ENCODE measurements around the gene MEOX2.

The MEOX2 gene

DNA sequence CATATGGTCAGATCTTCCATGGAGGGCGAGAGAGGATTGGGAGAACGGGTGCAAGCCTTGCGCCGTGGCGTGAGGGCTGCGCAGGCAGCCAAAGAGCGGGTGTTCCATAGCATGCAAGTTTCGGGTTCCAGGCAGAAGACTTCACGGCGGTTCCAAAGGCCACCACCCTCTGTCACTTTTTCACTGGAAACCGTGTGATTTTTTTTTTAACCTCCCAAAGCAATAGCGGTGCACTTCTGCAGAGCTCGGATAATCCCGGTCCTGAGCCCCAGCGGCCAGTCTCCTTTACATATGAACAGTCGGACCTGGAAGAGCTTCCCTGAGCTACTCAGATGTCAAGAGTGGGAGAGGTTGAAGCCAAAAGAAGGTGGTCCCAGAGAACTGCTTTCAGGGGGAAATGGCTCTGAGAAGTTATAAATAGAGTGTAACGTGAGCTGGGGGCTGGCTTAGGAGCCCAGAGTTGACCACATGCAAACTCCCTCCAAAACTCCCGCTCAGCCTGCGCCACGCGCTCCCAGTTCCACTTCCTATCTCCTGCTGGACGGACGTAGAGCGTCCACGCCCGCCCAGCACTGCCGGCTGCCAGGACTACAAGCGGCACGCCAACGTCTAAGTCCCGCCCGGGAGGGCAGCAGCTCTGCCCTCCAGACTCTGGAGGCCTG lies at the start of gene MEOX2:
MEOX2 (minus strand) TSS at position 389 of the 662 bp plus-strand sequence; CDS start at position 108, 281 bp downstream.
- DNase-seq = no peak

- DNase-seq = no peak
Observed at GRCh38 chr7:15729746-15730145, 43.3 kb upstream of the MEOX2 start.

- no peak for DNase-seq
Observed at GRCh38 chr7:15725051-15725450, 38.6 kb upstream of the MEOX2 start.

DNA sequence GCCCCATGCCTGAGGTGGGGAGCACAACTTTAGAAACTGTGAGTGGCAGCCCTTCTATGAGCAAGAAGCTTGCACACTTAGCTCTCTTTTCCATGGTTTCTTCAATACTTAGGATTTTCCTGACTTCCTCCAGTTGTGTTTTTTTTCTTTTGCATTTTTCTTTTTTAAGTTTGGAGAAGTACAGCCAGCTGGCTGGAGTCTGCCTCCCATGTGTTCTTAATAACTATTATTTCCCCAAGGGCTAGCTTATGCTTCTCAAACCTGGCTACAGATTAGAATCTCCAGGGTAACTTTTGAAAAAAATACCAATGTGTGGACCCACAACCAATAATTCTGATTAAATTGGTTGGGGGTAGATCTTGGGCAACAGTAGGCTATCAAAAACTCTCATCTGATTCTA lies 37.4 kb upstream of the MEOX2 start:
- DNase-seq = no peak

DNA sequence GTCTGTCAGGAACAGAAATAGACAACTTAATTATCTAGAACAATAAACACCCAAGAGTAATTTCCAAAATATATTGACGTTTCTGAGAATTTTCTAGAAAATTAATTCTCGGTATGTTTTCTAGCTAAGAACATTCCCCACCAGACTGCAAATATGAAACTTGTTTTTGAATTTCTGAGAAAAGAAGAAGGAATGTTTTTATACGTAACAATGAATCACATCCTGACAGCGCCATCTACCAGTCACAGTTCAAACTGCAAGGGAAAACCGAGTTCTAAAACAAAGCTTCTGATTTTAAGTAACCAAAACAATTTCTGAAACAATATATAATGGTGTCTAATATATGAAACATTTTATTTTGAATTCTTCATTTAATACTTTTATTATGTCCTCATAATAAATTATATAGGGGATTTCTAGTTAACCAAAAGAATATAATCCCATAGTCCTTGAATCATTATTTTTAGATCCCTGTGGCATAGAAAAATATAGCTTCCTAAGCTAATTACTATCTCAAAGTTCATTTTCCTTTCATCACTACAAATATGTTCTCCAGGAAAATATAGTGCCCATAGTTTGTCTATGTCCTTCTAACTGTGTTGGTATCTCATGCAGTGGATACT lies 34.5 kb upstream of the MEOX2 start:
- no peak for DNase-seq

DNA sequence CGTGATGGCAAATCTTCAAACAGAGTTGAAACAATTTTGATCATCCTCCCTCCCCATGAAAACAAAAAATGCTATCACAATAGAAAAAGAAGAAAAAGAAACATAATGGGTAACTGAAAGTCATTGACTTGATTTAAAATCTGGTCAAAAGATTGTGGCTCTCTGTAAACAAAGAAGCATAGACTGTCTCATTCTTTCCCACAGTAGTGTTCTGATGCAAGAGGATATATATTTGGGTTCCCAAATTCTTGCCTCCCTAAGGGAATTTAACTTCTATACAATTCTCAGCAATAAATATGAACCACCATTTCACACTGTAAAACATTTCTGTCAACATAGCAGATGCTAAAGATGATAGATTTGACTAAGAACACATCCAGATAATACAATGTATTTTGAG lies 32.8 kb upstream of the MEOX2 start:
- no peak for DNase-seq

DNA sequence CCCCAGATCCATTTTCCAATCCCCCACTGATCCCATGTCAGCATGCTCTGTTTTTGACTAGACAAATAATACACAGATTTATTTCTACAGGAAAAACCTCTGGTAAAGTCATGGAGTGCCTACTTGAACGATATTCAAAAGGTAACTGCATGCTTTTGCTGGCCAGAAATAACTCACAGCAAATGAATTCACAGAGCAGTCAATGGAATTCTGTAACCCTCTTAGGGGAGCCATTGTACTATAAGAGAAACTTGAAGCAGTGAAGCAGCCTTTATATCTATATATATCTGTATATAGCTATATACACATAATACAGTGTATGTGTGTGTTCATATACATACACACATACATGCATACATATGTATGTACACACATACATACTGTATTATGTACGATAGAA lies 29.0 kb upstream of the MEOX2 start:
- DNase-seq = no peak

- DNase-seq = no peak
Observed at GRCh38 chr7:15709978-15710377, 23.5 kb upstream of the MEOX2 start.

GRCh38 chr7:15707570-15707969 lies 21.1 kb upstream of the MEOX2 start:
- no peak for DNase-seq

DNA sequence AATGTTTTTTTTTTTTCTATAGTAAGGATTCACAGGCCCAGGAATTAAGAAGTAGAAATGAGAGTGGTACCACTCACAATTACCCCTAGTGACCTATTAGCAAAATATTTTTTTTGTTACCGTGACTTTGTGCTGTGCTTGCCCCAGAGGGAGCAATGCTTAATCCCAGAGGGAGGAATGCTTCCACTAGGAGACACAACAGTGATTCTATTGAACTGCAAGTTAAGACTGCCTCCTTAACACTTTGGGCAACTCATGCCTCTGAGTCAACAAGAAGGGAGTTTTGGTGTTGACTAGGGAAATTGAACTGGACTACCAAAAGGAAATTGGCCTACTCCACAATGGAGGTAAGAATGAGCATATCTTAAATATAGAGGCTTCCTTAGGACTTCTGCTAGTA lies 17.2 kb upstream of the MEOX2 start:
- DNase-seq = no peak

DNA sequence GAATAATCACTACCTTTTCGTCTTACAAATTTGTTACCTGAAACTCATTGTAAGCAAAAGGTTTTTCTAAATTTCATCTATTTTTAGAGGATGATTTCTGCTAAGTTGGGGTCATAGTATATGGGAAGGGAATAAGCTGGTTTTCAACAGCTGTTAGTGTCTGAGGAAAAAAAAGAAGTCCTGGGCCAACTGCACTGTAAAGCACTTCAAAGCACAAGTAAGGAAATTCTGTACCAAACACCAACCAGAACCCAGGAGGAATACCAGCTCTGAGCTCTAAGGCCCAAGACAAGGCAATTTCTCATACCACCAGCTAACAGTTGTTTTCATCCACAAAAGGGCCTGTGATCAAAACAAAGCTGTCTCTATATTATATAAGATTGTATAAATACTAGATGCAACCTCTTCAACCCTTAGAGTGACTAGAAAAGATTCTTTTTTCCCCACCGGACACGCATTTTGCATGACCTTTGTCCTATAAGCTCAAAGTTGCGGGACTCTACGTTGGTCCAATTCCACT lies 6.1 kb upstream of the MEOX2 start:
- no peak for DNase-seq

- DNase-seq = no peak
Observed at GRCh38 chr7:15688911-15689310, 2.4 kb upstream of the MEOX2 start.

DNA sequence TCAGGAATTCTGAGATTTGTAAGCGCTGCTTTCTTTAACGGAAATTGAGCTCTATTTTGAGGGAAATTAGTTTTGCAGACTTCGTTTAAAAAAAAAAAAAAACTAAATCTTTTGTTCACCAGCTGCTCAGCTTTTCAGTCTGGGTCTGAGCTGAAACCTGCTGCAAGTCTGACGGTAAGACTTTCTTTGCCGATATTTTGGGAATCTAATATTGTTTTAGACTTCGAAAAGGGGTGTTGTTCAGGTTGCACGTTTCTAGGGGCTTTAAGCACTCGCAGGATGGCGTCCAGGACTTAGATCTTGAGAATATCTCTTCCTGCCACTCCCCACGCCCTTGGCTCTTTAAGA lies 1.8 kb upstream of the MEOX2 start:
- DNase-seq = no peak

GRCh38 chr7:15687546-15688278 lies 1.2 kb upstream of the MEOX2 start:
- no peak for DNase-seq

DNA sequence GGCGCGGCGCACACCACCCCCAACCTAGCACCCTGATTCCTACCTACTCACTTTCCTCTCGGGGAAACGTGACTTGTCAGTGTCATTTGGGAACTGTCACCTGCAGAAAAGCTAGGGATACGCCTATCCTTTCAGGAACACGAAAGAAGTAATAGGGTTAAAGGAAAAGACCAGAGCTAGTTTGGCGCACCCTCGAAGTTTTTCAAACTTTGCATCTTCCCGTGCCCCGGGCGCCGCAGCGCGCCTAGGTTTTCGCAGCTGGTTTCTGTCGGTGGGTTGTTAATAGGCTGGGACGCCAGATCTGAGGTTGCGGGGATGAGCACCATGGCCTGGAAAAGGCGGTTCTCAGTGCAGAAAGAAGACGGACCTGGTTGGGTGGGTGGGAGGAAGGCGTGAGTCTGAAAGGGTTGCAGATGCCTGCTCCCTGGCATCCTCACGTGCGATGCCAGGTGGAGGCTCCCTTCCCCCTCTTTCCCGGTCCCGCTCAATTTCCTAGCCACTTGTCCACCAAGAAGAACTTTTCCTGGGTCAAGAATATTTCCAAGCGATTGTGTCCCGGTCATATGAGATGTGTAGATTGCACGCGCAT lies 568 bp upstream of the MEOX2 start:
- no peak for DNase-seq

DNA sequence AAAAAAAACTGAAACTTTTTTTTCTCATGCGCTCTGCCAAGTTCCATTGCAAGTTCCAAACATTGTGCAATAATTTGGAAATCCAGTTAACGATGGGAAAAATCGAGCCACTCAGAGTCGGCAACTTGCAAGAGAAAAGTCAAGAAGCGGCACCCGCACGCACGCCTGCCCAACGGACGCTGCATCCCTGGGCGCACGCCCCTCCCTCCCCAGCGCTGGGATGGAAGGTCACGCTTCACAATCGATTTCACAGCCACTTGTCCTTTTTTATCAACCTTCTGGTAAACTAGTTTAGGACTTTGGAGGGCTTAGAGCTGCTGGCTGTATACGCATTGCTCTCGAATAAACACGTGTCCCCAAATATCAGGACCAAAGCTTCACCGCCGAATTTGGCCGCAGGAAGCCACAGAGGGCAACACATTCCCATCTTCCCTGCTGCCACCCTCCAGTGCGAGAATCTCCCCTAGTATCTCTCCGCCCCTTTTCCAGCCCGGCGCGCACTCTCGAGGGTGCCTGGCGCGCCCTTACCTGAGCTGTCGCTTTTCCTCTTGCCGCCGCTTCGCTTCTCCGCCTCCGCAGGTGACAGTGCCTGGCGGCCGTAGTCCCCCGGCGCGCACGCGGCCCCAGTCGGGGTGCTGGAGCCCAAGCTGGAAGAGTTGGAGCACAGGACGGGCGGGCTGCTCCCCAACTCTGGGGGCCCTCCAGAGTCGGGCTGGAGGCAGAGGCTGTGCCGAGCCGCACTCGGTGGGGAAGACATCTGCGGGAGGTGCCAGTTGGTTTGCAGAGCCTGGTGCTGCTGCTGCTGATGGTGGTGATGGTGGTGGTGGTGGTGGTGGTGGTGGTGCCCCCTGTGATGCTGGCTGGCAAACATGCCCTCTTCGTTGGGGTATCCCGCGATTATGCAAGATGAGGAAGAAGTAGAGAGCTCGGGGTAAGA lies 857 bp downstream of the MEOX2 start:
- peak in 1 of 2 experiments; percentile 6 for DNase-seq

DNA sequence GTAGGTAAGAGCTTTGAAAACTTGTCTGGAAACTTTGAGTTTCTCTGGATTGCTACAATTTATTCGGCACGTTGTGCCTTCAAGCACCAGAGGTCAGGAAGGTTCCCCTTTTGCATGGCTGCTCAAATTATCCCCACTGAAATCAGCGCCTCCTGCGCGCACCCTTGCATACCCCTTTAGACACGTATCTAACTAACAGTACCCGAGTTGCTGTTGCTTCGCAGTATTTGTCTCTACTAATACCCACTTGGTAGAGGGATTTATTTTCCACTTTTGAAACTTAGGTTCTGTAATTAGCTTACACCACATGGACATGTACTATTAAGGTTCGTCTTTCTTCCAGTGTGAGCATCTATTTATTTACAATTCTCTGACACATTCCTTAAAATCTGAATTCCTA lies 1.6 kb downstream of the MEOX2 start:
- DNase-seq = no peak

- DNase-seq = no peak
Observed at GRCh38 chr7:15684111-15684800, 2.2 kb downstream of the MEOX2 start.

- no peak for DNase-seq
Observed at GRCh38 chr7:15682751-15683245, 3.7 kb downstream of the MEOX2 start.

- no peak for DNase-seq
Observed at GRCh38 chr7:15682111-15682510, 4.4 kb downstream of the MEOX2 start.

DNA sequence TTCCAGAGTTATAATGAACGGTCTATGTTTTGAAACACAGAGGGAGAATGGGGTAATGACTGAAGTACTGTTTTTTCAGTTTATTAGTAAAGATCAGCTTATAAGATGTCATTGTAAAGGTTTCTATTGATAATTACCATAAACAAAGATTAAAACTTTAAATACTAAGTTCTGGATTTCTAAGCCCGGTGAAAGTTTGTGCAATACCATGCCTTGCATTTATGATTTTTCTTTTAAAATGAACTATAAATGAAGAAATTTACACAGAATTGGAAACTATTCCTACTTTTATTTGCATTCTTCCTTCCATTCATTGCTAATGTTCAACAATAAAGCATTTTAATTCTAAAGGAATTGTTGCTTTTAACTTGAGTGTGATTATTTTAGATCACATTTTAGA lies 4.9 kb downstream of the MEOX2 start:
- DNase-seq = no peak

DNA sequence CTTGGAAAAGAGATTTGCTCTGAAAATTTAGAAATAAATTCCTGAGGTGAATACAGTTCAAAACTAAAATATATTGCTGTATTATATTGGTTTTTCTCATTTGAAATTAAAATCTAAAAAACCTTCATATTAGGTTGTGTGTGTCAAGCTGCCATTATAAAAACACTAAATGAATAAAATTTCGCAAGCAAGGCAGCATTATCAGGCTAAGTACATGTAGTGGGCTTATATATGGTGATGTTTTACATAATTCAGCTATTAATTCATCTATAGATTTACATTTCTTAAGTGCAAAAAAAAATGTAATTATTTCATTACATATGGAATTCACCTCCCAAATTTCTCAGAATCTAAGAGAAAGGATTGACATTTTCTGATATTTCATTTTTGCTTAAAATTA lies 5.3 kb downstream of the MEOX2 start:
- DNase-seq = no peak
